Mesothelial cell of epicardium (in vitro differentiated cells): Measurements from ENCODE around the gene OR2M3. TPM values are rescaled to one million over a fixed set of nuclear protein-coding genes. Genes with fewer than 3 reads are reported as not detected.

Experiments used
- DNase-seq, 2 experiments: peaks; one replicate each; pipeline ENCODE4 v3.0.0; 2021; ENCODE audit warnings: low spot score in 2 of 2; ENCODE audit not compliant: unreplicated experiment in 2 of 2
- H3K27ac Mint-ChIP-seq: 2 replicates; pipeline ENCODE4 v1.8.0; 2021; ENCODE audit warnings: mixed read lengths
- H3K27me3 Mint-ChIP-seq: 2 replicates; pipeline ENCODE4 v1.8.0; 2021; ENCODE audit warnings: low read depth, mixed read lengths
- H3K36me3 Mint-ChIP-seq: 2 replicates; pipeline ENCODE4 v1.8.0; 2021; ENCODE audit warnings: mixed read lengths
- H3K4me1 Mint-ChIP-seq: 2 replicates; pipeline ENCODE4 v1.8.0; 2021; ENCODE audit warnings: mixed read lengths
- H3K4me3 Mint-ChIP-seq: 2 replicates; pipeline ENCODE4 v1.8.0; 2021; ENCODE audit warnings: mild to moderate bottlenecking, moderate library complexity, mixed read lengths
- H3K9me3 Mint-ChIP-seq: 2 replicates; pipeline ENCODE4 v1.8.0; 2021; ENCODE audit warnings: mixed read lengths
- total RNA-seq: library from RNA; stranded (reverse); gene quantifications from 3 replicates; pipeline ENCODE4 v1.2.1, GENCODE V29; 2021
- TF ChIP-seq, protein P1 (sequence below): fragments of 200-600 bp; sonication (generic); IDR thresholded peaks from one replicate; pipeline ENCODE4 v1.5.0; 2021; ENCODE audit warnings: antibody characterized with exemption; ENCODE audit not compliant: unreplicated experiment

The OR2M3 gene, protein sequence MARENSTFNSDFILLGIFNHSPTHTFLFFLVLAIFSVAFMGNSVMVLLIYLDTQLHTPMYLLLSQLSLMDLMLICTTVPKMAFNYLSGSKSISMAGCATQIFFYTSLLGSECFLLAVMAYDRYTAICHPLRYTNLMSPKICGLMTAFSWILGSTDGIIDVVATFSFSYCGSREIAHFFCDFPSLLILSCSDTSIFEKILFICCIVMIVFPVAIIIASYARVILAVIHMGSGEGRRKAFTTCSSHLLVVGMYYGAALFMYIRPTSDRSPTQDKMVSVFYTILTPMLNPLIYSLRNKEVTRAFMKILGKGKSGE
- total RNA-seq = not detected in 3 replicates

DNA sequence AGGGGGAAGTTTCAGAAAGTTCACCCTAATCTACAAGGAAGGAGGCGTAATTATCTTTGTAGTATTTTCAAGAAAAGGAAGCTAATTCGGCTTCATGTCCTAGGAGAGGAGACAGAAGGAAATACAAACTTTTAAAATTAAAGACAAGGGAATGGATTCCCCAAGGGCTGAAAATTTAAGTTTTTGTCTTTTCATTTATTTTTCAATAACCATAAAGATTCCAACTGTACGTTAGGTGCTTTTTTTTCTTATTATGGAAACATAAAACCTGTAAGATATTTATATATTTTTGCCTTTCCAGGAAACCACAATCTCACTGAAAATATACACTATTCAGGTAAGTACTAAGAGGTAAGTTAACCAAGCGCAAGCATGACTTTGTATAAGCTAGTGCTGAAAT lies at the start of gene OR2M3:
Gene OR2M3 (plus strand): TSS at position 301 of the 400 bp plus-strand sequence. CDS start 5,803 bp downstream, outside the sequence.
- Mint-ChIP-seq H3K9me3 (peaks cover 70% of the 10 kb centered on the region), H3K27ac (no peak within 1 kb of the TSS), H3K4me1 (no peaks in the 10 kb centered on the region), H3K36me3 (no peaks in the 10 kb centered on the region), H3K27me3 (no peaks in the 10 kb centered on the region), H3K4me3 (no peak within 1 kb of the TSS)
- DNase-seq = no peak
- TF ChIP-seq, protein P1, sequence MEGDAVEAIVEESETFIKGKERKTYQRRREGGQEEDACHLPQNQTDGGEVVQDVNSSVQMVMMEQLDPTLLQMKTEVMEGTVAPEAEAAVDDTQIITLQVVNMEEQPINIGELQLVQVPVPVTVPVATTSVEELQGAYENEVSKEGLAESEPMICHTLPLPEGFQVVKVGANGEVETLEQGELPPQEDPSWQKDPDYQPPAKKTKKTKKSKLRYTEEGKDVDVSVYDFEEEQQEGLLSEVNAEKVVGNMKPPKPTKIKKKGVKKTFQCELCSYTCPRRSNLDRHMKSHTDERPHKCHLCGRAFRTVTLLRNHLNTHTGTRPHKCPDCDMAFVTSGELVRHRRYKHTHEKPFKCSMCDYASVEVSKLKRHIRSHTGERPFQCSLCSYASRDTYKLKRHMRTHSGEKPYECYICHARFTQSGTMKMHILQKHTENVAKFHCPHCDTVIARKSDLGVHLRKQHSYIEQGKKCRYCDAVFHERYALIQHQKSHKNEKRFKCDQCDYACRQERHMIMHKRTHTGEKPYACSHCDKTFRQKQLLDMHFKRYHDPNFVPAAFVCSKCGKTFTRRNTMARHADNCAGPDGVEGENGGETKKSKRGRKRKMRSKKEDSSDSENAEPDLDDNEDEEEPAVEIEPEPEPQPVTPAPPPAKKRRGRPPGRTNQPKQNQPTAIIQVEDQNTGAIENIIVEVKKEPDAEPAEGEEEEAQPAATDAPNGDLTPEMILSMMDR = no peak

DNA sequence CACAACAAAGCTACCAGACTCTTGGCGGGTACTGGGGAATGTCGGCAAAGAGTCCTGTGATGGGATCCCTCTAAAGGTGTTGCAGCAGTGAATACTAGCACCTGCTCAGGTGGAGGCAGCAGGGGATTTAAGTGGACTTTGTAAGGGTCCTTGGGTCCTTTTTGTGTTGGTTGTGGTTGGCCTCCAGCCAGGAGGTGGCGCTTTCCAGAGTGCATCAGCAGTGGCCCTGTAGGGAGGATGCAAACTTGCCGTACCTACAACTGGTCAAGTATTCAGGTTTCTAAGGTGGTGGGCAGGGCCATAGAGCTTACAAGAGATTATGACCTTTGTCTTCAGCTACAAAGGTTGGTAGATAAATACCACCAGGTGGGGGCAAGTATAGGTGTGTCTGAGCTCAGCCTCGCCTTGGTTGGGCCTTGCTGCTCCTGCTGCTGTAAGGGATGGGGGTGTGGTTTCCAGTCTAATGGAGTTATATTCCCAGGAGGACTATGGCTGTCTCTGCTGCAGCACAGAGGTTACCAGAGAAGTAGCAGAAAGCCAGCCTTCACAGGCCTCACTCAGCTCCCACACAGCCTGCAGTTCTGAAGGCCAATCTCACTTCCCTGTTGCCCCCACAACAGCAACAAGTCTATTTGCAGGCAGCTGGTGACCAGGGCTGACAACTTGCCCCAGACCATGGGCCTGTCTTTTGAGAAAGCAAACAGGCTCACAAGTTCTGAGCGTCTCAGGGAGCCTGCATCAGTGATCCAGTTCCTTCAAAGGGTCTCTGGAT lies 44.8 kb upstream of the OR2M3 start:
- DNase-seq = no peak
- H3K27ac Mint-ChIP-seq = no peak overlapping the region
- H3K27me3 Mint-ChIP-seq = no peaks in the 10 kb centered on the region
- H3K36me3 Mint-ChIP-seq = no peaks in the 10 kb centered on the region
- H3K4me3 Mint-ChIP-seq = no peak overlapping the region
- H3K4me1 Mint-ChIP-seq = no peaks in the 10 kb centered on the region
- H3K9me3 Mint-ChIP-seq = peaks cover 73% of the 10 kb centered on the region
- TF ChIP-seq, protein P1 = no peak

DNA sequence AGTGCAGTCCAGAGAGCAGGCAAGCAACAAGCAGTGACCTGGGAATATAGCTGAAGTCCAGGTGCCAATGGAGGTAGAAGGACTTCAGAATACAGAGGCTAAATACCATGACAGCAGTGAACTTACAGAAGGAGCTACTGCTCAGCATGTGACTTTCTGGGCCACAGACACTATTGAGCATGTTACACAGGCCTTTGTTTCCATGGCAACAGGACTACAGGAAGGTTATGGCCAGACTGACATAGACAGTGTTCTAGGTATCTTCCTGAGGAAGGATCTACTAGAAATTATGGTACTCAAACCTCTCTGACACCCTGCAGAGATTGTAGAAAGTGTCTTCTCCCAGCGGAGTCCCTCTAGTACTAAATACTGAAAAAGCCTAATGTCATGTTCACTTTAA lies 41.1 kb upstream of the OR2M3 start:
- Mint-ChIP-seq H3K27me3 (no peaks in the 10 kb centered on the region), H3K4me1 (no peaks in the 10 kb centered on the region), H3K27ac (no peak overlapping the region), H3K4me3 (no peak overlapping the region), H3K36me3 (no peaks in the 10 kb centered on the region), H3K9me3 (peaks cover 59% of the 10 kb centered on the region)
- no peak for DNase-seq
- TF ChIP-seq, protein P1 = no peak

GRCh38 chr1:248158758-248159157 lies 38.3 kb upstream of the OR2M3 start:
- no peak overlapping the region for H3K27ac Mint-ChIP-seq
- no peak for DNase-seq
- H3K9me3 Mint-ChIP-seq = peaks cover 51% of the 10 kb centered on the region
- no peaks in the 10 kb centered on the region for H3K36me3 Mint-ChIP-seq
- no peak overlapping the region for H3K4me3 Mint-ChIP-seq
- TF ChIP-seq, protein P1 = no peak
- H3K27me3 Mint-ChIP-seq = no peaks in the 10 kb centered on the region
- H3K4me1 Mint-ChIP-seq = no peaks in the 10 kb centered on the region

DNA sequence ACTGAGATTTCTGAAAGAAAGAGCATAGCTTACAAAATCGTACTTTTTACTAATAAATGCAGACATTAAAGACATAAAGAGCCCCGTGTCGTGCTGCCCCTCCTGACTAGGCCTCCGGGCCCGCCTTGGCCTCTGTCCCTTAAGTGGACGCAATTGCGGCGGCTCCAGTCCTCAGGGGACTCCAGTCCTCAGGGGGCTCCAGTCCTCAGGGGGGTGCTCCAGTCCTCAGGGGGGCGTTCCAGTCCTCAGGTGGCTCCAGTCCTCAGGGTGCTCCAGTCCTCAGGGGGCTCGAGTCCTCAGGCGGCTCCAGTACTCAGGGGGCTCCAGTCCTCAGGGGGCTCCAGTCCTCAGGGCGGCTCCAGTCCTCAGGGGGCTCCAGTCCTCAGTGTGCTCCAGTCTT lies 33.0 kb upstream of the OR2M3 start:
- H3K27ac Mint-ChIP-seq = no peak overlapping the region
- H3K4me3 Mint-ChIP-seq = no peak overlapping the region
- peaks cover 37% of the 10 kb centered on the region for H3K9me3 Mint-ChIP-seq

More for the DNA sequence above, 33.0 kb upstream of the OR2M3 start:
- Mint-ChIP-seq H3K36me3 (no peaks in the 10 kb centered on the region), H3K4me1 (no peaks in the 10 kb centered on the region), H3K27me3 (no peaks in the 10 kb centered on the region)
- DNase-seq = no peak
- TF ChIP-seq, protein P1 = no peak
